HCT116 (cell line): ENCODE results near the gene NLGN2. TPM values are rescaled to one million over a fixed set of nuclear protein-coding genes. Genes with fewer than 3 reads are reported as not detected.

ENCODE experiments used
- ATAC-seq: fragments of 200-7000 bp; cut with Tn5 transposase; 2 replicates; pipeline ENCODE4 v1.9.1; 2020; ENCODE audit warnings: mild to moderate bottlenecking, moderate library complexity
- BruUV-seq: library from RNA; stranded (reverse); fragments of 400-500 nt; replicated peaks from 2 replicates; lab custom pipeline; 2021; lab: Mats Ljungman, UMichigan
- CTCF ChIA-PET: fragments of 300-600 bp; sonication (Branson Sonifier 250); formaldehyde crosslinking; loops from one replicate; lab custom pipeline; 2021; ENCODE audit warnings: antibody characterized with exemption; lab: Charles Lee
- POLR2A ChIA-PET: fragments of 300-600, 350-600 bp; sonication (Branson Sonifier 250); formaldehyde crosslinking; loops from one replicate; lab custom pipeline; 2021; ENCODE audit warnings: antibody characterized with exemption; lab: Charles Lee
- RAD21 ChIA-PET, 2 experiments: fragments of 300-600 bp; sonication (Branson Sonifier 250); formaldehyde crosslinking; loops; one replicate each; lab custom pipeline; 2023; ENCODE audit warnings: low total read pairs in 2 of 2; ENCODE audit not compliant: uncharacterized antibody in 2 of 2, unreplicated experiment in 2 of 2, low non-redundant PET in 1 of 2; lab: Charles Lee
- DNase-seq: peaks from one replicate; pipeline ENCODE4 v3.0.0-alpha.2; 2010; ENCODE audit warnings: low read depth, low spot score
- H2AFZ ChIP-seq: fragments of 200-600 bp; shearing (Covaris generic), sonication (generic); 2 replicates; pipeline ENCODE4 v1.6.1; 2017; ENCODE audit warnings: low read depth, mixed run types, mixed read lengths, antibody characterized with exemption, low read length; ENCODE audit not compliant: poor library complexity, severe bottlenecking
- H3K27ac ChIP-seq: 2 replicates; pipeline ENCODE4 v1.5.1; 2012; ENCODE audit warnings: low read depth, low read length
- H3K27me3 ChIP-seq: fragments of 200-600 bp; sonication (generic); 2 replicates; pipeline ENCODE4 v1.6.1; 2016; ENCODE audit warnings: mixed run types, low read length, mixed read lengths; ENCODE audit not compliant: insufficient read depth
- H3K36me3 ChIP-seq, 2 experiments: fragments of 200-500 bp in 1 of 2; fragments of 200-600 bp in 1 of 2; sonication (Bioruptor generic) in 1 of 2; sonication (generic) in 1 of 2; 2 replicates each; pipeline versions ENCODE4 v1.5.1 to v1.6.1; 2014 to 2016; ENCODE audit warnings: low read length in 2 of 2, inconsistent platforms in 1 of 2, mixed read lengths in 1 of 2, mixed run types in 1 of 2; ENCODE audit not compliant: insufficient read depth in 2 of 2, control insufficient read depth in 1 of 2
- H3K4me1 ChIP-seq, 2 experiments: fragments of 200-600 bp in 1 of 2; sonication (generic) in 1 of 2; 2 replicates each; pipeline versions ENCODE4 v1.5.1 to v1.6.1; 2012 to 2017; ENCODE audit warnings: low read length in 2 of 2, inconsistent platforms in 1 of 2, mild to moderate bottlenecking in 1 of 2, mixed read lengths in 1 of 2, mixed run types in 1 of 2, moderate library complexity in 1 of 2; ENCODE audit not compliant: insufficient read depth in 2 of 2, control insufficient read depth in 1 of 2
- H3K4me2 ChIP-seq: fragments of 200-600 bp; sonication (generic); 2 replicates; pipeline ENCODE4 v1.6.1; 2017; ENCODE audit warnings: mixed run types, low read length, mixed read lengths
- H3K4me3 ChIP-seq, 2 experiments: fragments of 200-600 bp in 1 of 2; sonication (generic) in 1 of 2; replicated peaks in 1 of 2; 2 replicates each; pipeline ENCODE4 v1.5.1; 2011 to 2016; ENCODE audit warnings: low read length in 2 of 2, control low read depth in 1 of 2, low read depth in 1 of 2, mild to moderate bottlenecking in 1 of 2, mixed read lengths in 1 of 2, mixed run types in 1 of 2
- H3K79me2 ChIP-seq: fragments of 200-600 bp; sonication (generic); 2 replicates; pipeline ENCODE4 v1.6.1; 2017; ENCODE audit warnings: mild to moderate bottlenecking, mixed run types, low read length, moderate library complexity, mixed read lengths; ENCODE audit not compliant: insufficient read depth
- H3K9ac ChIP-seq: fragments of 200-600 bp; sonication (generic); 2 replicates; pipeline ENCODE4 v1.6.1; 2016; ENCODE audit warnings: low read length, mixed read lengths
- H3K9me2 ChIP-seq: fragments of 200-600 bp; sonication (generic), shearing (Covaris generic); 2 replicates; pipeline ENCODE4 v1.6.1; 2017; ENCODE audit warnings: mixed run types, mild to moderate bottlenecking, moderate library complexity; ENCODE audit not compliant: insufficient read depth
- H3K9me3 ChIP-seq, 2 experiments: fragments of 200-500 bp in 1 of 2; fragments of 200-600 bp in 1 of 2; sonication (Bioruptor generic) in 1 of 2; sonication (generic) in 1 of 2; 2 replicates each; pipeline ENCODE4 v1.6.1; 2014 to 2017; ENCODE audit warnings: low read length in 2 of 2, mixed read lengths in 2 of 2, inconsistent platforms in 1 of 2, low read depth in 1 of 2, mild to moderate bottlenecking in 1 of 2, mixed run types in 1 of 2, moderate library complexity in 1 of 2; ENCODE audit not compliant: control insufficient read depth in 1 of 2, insufficient read depth in 1 of 2
- H4K20me1 ChIP-seq: fragments of 200-600 bp; sonication (generic), shearing (Covaris generic); 2 replicates; pipeline ENCODE4 v1.6.1; 2017; ENCODE audit warnings: mixed run types, mild to moderate bottlenecking, moderate library complexity; ENCODE audit not compliant: insufficient read depth
- CBX3 ChIP-seq: IDR thresholded peaks from 2 replicates; pipeline ENCODE4 v1.6.1; 2012; ENCODE audit warnings: low read depth
- CEBPB ChIP-seq: IDR thresholded peaks from 2 replicates; pipeline ENCODE4 v1.6.1; 2012; ENCODE audit warnings: low read depth
- CTCF ChIP-seq, 3 experiments: fragments of 200-600 bp in 1 of 3; sonication (generic) in 1 of 3; IDR thresholded peaks in 2 of 3; conservative IDR thresholded peaks in 1 of 3; 2 replicates each; pipeline ENCODE4 v1.5.1; 2012 to 2017; ENCODE audit warnings: low read depth in 2 of 3, low read length in 2 of 3, antibody characterized with exemption in 1 of 3, borderline replicate concordance in 1 of 3, control low read depth in 1 of 3, mild to moderate bottlenecking in 1 of 3, mixed read lengths in 1 of 3, mixed run types in 1 of 3, moderate library complexity in 1 of 3; ENCODE audit not compliant: insufficient read depth in 1 of 3
- EGR1 ChIP-seq: IDR thresholded peaks from 2 replicates; pipeline ENCODE4 v1.6.1; 2012; ENCODE audit warnings: low read depth
- ELF1 ChIP-seq: IDR thresholded peaks from 2 replicates; pipeline ENCODE4 v1.6.1; 2012; ENCODE audit warnings: low read depth, borderline replicate concordance
- EZH2 ChIP-seq: fragments of 200-600 bp; sonication (generic); IDR thresholded peaks from 2 replicates; pipeline ENCODE4 v1.6.1; 2017; ENCODE audit warnings: antibody characterized with exemption, mixed run types
- EZH2phosphoT487 ChIP-seq: fragments of 200-600 bp; IDR thresholded peaks from 2 replicates; pipeline ENCODE4 v1.6.1; 2018; ENCODE audit warnings: antibody characterized with exemption, borderline replicate concordance
- FOSL1 ChIP-seq: IDR thresholded peaks from 2 replicates; pipeline ENCODE4 v1.6.1; 2012; ENCODE audit warnings: low read depth
- JUND ChIP-seq: IDR thresholded peaks from 2 replicates; pipeline ENCODE4 v1.6.1; 2012
- MAX ChIP-seq: IDR thresholded peaks from 2 replicates; pipeline ENCODE4 v1.6.1; 2012
- POLR2A ChIP-seq: IDR thresholded peaks from 2 replicates; pipeline ENCODE4 v1.7.0; 2011; ENCODE audit warnings: borderline replicate concordance; ENCODE audit not compliant: insufficient read depth, insufficient read length; ENCODE audit errors: extremely low read depth
- POLR2AphosphoS5 ChIP-seq: IDR thresholded peaks from 2 replicates; pipeline ENCODE4 v1.6.1; 2011; ENCODE audit warnings: mild to moderate bottlenecking, low read depth, low read length, moderate library complexity
- RAD21 ChIP-seq: IDR thresholded peaks from 2 replicates; pipeline ENCODE4 v1.6.1; 2012; ENCODE audit warnings: low read depth, mild to moderate bottlenecking
- SP1 ChIP-seq: IDR thresholded peaks from 2 replicates; pipeline ENCODE4 v1.6.1; 2012; ENCODE audit warnings: low read depth
- SRF ChIP-seq: IDR thresholded peaks from 2 replicates; pipeline ENCODE4 v1.6.1; 2012; ENCODE audit warnings: low read depth
- TCF7L2 ChIP-seq: IDR thresholded peaks from 2 replicates; pipeline ENCODE4 v1.7.0; 2011; ENCODE audit warnings: borderline replicate concordance, inconsistent platforms; ENCODE audit not compliant: insufficient read depth, insufficient read length; ENCODE audit errors: extremely low read depth
- YY1 ChIP-seq: IDR thresholded peaks from 2 replicates; pipeline ENCODE4 v1.6.1; 2011; ENCODE audit warnings: low read length, low read depth, moderate library complexity, mild to moderate bottlenecking; ENCODE audit not compliant: insufficient replicate concordance; ENCODE audit errors: extremely low read depth
- ZNF274 ChIP-seq: fragments of 200-500 bp; sonication (Bioruptor generic); IDR thresholded peaks from 2 replicates; pipeline ENCODE4 v1.6.1; 2014; ENCODE audit warnings: mild to moderate bottlenecking, low read depth, low read length, inconsistent platforms
- intact Hi-C: fragments of 100-400 bp; cut with micrococcal nuclease; formaldehyde crosslinking; loops from 2 replicates; pipeline ENCODE4 v1.10.0; 2022
- total RNA-seq: library from RNA; stranded (reverse); gene quantifications from one replicate; pipeline ENCODE4 v1.2.1, GENCODE V29; 2021; ENCODE audit not compliant: unreplicated experiment
- TF ChIP-seq, protein P1 (sequence below): IDR thresholded peaks from 2 replicates; pipeline ENCODE4 v1.6.1; 2012; ENCODE audit warnings: low read depth
- TF ChIP-seq, protein P2 (sequence below): IDR thresholded peaks from 2 replicates; pipeline ENCODE4 v1.6.1; 2012

Gene NLGN2
- total RNA-seq, 1 experiment from 2014 or later = 60.5 TPM

- Histone ChIP-seq H3K4me1 (peaks cover 33 to 48% of the 10 kb centered on the region in 2 experiments), H3K27ac (peak within 1 kb of the TSS; percentile 70), H3K36me3 (no peaks in the 10 kb centered on the region; a peak in 1 of 4 replicates), H3K4me2 (peak within 1 kb of the TSS; percentile 81), H3K9ac (peak within 1 kb of the TSS; percentile 84), H3K27me3 (no peaks in the 10 kb centered on the region), H3K9me3 (no peaks in the 10 kb centered on the region), H3K4me3 (peak within 1 kb of the TSS; percentile 61 to 83), H3K9me2 (no peaks in the 10 kb centered on the region), H4K20me1 (no peaks in the 10 kb centered on the region), H2AFZ (no peak within 1 kb of the TSS), H3K79me2 (peaks cover 8% of the 10 kb centered on the region)
- ChIA-PET CTCF (interaction anchor here (0.6 to 1.4 kb wide), 9 partner anchors 10 to 438 kb away, joined by 3 to 20 read pairs (median 4); partner anchors contain the start of genes PLSCR3, TMEM102, TMEM95 and TNK1), RAD21 (interaction anchor here (0.5 to 1.3 kb wide), 4 partner anchors 10 to 123 kb away, joined by 3 read pairs; partner anchors contain the start of genes NEURL4 (in 1 of the 2), PLSCR3 (in 1 of the 2) and SLC2A4 (in 1 of the 2)), POLR2A (interaction anchor here (0.6 to 2.3 kb wide), 32 partner anchors 9 to 453 kb away, joined by 3 to 33 read pairs (median 4); partner anchors contain the start of genes ACAP1, MPDU1, NAA38 and NEURL4)
- intact Hi-C loops = loop anchor here (1.0 kb wide), 1 partner anchor 31 kb away; the partner anchor contains the start of gene TMEM102
- ATAC-seq = peak; percentile 88
- no TSS peak for BruUV-seq
- peak; percentile 98 for DNase-seq
- TF ChIP-seq, protein P1, sequence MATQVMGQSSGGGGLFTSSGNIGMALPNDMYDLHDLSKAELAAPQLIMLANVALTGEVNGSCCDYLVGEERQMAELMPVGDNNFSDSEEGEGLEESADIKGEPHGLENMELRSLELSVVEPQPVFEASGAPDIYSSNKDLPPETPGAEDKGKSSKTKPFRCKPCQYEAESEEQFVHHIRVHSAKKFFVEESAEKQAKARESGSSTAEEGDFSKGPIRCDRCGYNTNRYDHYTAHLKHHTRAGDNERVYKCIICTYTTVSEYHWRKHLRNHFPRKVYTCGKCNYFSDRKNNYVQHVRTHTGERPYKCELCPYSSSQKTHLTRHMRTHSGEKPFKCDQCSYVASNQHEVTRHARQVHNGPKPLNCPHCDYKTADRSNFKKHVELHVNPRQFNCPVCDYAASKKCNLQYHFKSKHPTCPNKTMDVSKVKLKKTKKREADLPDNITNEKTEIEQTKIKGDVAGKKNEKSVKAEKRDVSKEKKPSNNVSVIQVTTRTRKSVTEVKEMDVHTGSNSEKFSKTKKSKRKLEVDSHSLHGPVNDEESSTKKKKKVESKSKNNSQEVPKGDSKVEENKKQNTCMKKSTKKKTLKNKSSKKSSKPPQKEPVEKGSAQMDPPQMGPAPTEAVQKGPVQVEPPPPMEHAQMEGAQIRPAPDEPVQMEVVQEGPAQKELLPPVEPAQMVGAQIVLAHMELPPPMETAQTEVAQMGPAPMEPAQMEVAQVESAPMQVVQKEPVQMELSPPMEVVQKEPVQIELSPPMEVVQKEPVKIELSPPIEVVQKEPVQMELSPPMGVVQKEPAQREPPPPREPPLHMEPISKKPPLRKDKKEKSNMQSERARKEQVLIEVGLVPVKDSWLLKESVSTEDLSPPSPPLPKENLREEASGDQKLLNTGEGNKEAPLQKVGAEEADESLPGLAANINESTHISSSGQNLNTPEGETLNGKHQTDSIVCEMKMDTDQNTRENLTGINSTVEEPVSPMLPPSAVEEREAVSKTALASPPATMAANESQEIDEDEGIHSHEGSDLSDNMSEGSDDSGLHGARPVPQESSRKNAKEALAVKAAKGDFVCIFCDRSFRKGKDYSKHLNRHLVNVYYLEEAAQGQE = no peak
- TF ChIP-seq FOSL1 (no peak), ZNF274 (no peak), CEBPB (no peak), POLR2A (peak; percentile 87), JUND (no peak), RAD21 (no peak), POLR2AphosphoS5 (peak; percentile 94), SRF (no peak; the same call in 1 of the 2 replicates), CBX3 (no peak), CTCF (IDR thresholded peaks at IDR 0.05 in 2 of 3, conservative IDR thresholded peaks at IDR 0.05 in 1 of 3; ENCODE audit: borderline replicate concordance in 1 of 3, insufficient read depth in 1 of 3, low read depth in 2 of 3, low read length in 2 of 3) (no peak), SP1 (peak; percentile 93), YY1 (peak; percentile 86), EGR1 (no peak), EZH2 (no peak), TCF7L2 (no peak), MAX (no peak; the same call in 1 of the 2 replicates), EZH2phosphoT487 (no peak), ELF1 (no peak)
- TF ChIP-seq, protein P2, sequence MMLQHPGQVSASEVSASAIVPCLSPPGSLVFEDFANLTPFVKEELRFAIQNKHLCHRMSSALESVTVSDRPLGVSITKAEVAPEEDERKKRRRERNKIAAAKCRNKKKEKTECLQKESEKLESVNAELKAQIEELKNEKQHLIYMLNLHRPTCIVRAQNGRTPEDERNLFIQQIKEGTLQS = no peak
These were observed 3.5 kb upstream of the NLGN2 start, which contains the start of gene TMEM256 for GRCh38 chr17:7403977-7404736. Gene TMEM256 (minus strand): TSS chr17:7404097. CDS start chr17:7404084, 13 bp downstream.
